Endodermal cell (in vitro differentiated cells): ENCODE results near the gene VAV2. TPM values are rescaled to one million over a fixed set of nuclear protein-coding genes. Genes with fewer than 3 reads are reported as not detected.
A peak's percentile ranks its signal among the peaks of the same experiment; 100 is the strongest.

Source experiments
- DNase-seq: peaks from one replicate; pipeline ENCODE4 v3.0.0-alpha.2; 2017
- H3K27ac ChIP-seq: 2 replicates; pipeline ENCODE4 v1.5.1; 2013; ENCODE audit warnings: mild to moderate bottlenecking, low read depth, low read length, moderate library complexity
- H3K27me3 ChIP-seq: 2 replicates; pipeline ENCODE4 v1.6.1; 2013; ENCODE audit warnings: mild to moderate bottlenecking, low read length, moderate library complexity; ENCODE audit not compliant: insufficient read depth, control insufficient read depth, poor library complexity, severe bottlenecking
- H3K36me3 ChIP-seq: 2 replicates; pipeline ENCODE4 v1.7.0; 2013; ENCODE audit warnings: mild to moderate bottlenecking, low read length, moderate library complexity; ENCODE audit not compliant: control insufficient read depth, insufficient read depth
- H3K4me1 ChIP-seq: one replicate; pipeline ENCODE4 v1.7.0; 2013; ENCODE audit warnings: low read length; ENCODE audit not compliant: control insufficient read depth, insufficient read depth
- H3K4me3 ChIP-seq: 2 replicates; pipeline ENCODE4 v1.5.1; 2013; ENCODE audit warnings: mild to moderate bottlenecking, low read length, moderate library complexity
- H3K9ac ChIP-seq: 2 replicates; pipeline ENCODE4 v1.6.1; 2013; ENCODE audit warnings: mild to moderate bottlenecking, low read length, moderate library complexity; ENCODE audit not compliant: poor library complexity, severe bottlenecking; ENCODE audit errors: extremely low read depth
- H3K9me3 ChIP-seq: 2 replicates; pipeline ENCODE4 v1.6.1; 2013; ENCODE audit warnings: mild to moderate bottlenecking, low read length, moderate library complexity; ENCODE audit not compliant: control insufficient read depth
- H3K27ac Mint-ChIP-seq: 2 replicates; pipeline ENCODE4 v1.8.0; 2020; ENCODE audit warnings: mixed read lengths
- H3K27me3 Mint-ChIP-seq: 2 replicates; pipeline ENCODE4 v1.8.0; 2021; ENCODE audit warnings: mild to moderate bottlenecking, mixed read lengths; ENCODE audit not compliant: insufficient read depth
- H3K36me3 Mint-ChIP-seq: 2 replicates; pipeline ENCODE4 v1.8.0; 2020; ENCODE audit warnings: low read depth, mixed read lengths
- H3K4me1 Mint-ChIP-seq: 2 replicates; pipeline ENCODE4 v1.8.0; 2020; ENCODE audit warnings: mixed read lengths
- H3K4me3 Mint-ChIP-seq: 2 replicates; pipeline ENCODE4 v1.8.0; 2020; ENCODE audit warnings: mild to moderate bottlenecking, moderate library complexity, mixed read lengths
- H3K9me3 Mint-ChIP-seq: 2 replicates; pipeline ENCODE4 v1.8.0; 2020; ENCODE audit warnings: mild to moderate bottlenecking, mixed read lengths
- CTCF ChIP-seq: fragments of 200-600 bp; sonication (generic); conservative IDR thresholded peaks from 2 replicates; pipeline ENCODE4 v1.5.0; 2021; ENCODE audit warnings: antibody characterized with exemption, mild to moderate bottlenecking
- WGBS, 2 experiments: methylation state at CpG; one replicate each; pipeline versions ENCODE4 v1.1.5 to v1.1.7; 2013; ENCODE audit warnings: missing lambda C conversion rate in 2 of 2, mixed read lengths in 1 of 2; ENCODE audit not compliant: insufficient coverage in 1 of 2, insufficient read length in 1 of 2; 5-methylcytosine and 5-hydroxymethylcytosine counted together
- total RNA-seq, 2 donors: library from RNA; stranded (reverse); fragmentation: NEBNext Ultra II Directional in 1 of 2; extraction: Animal tissue kit (Norgen Biotek cat#: 25700) in 1 of 2; gene quantifications; 2 replicates in 1 of 2; 3 replicates in 1 of 2; pipeline ENCODE4 v1.2.1, GENCODE V29; 2021

VAV2 gene
- total RNA-seq, 2 donors from 2014 or later: 29.8 to 35.9 TPM

DNA sequence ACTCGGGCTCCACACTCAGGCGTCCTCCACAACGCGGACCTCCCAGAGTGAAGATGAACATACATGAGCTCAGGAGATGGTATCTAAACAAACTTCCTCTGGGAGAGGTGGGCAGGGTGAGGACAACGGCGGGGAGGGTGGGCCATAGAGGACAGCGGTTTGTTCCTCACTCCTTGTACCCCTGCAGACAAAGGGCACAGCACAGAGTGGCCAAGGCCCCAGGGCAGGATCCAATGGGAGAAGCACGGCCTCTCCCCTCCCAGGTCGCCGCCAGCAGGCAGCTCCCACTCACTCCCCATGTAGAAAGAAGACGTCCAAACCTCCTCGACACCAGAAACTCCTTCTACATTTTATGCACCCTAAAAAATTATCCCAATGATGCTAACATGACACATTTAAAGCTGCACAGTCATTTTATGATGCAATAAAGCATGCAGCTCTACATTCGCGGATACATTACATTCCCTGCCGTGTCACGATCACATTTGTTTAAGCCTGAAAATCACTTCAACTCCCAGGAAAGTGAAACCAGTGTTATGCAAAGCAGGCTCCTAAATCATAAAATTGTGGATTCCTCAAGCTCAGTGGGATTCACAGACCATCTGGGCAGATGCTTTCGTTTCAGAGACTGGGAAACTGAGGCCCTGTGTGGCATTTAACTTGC is 166.4 kb downstream of the VAV2 start:
- no peaks in the 10 kb centered on the region for H3K27me3 ChIP-seq
- H3K9me3 Mint-ChIP-seq: no peaks in the 10 kb centered on the region
- H3K27me3 Mint-ChIP-seq: no peaks in the 10 kb centered on the region
- H3K27ac ChIP-seq: peak overlapping the region; percentile 1
- H3K36me3 ChIP-seq: no peaks in the 10 kb centered on the region
- 87 to 88% methylated on average over 16 to 17 of the region's 17 CpGs for WGBS, 2 experiments
- no peaks in the 10 kb centered on the region for H3K9me3 ChIP-seq
- TF ChIP-seq CTCF: no peak
- no peak overlapping the region for H3K9ac ChIP-seq
- H3K4me3 ChIP-seq: no peak overlapping the region
- no peaks in the 10 kb centered on the region for H3K4me1 ChIP-seq
- H3K4me3 Mint-ChIP-seq: no peak overlapping the region
- no peak for DNase-seq
- H3K27ac Mint-ChIP-seq: peak overlapping the region; percentile 82
- peaks cover 5% of the 10 kb centered on the region for H3K36me3 Mint-ChIP-seq
- H3K4me1 Mint-ChIP-seq: peaks cover 13% of the 10 kb centered on the region

GRCh38 chr9:133824802-133825186 is 167.3 kb downstream of the VAV2 start:
- no peak overlapping the region for H3K4me3 Mint-ChIP-seq
- no peaks in the 10 kb centered on the region for H3K27me3 Mint-ChIP-seq
- 81 to 92% methylated on average over 9 to 14 of the region's 15 CpGs for WGBS, 2 experiments
- H3K4me3 ChIP-seq: no peak overlapping the region
- peak overlapping the region; percentile 11 for H3K9ac ChIP-seq
- DNase-seq: no peak
- H3K27ac ChIP-seq: no peak overlapping the region
- H3K36me3 ChIP-seq: no peaks in the 10 kb centered on the region
- no peaks in the 10 kb centered on the region for H3K4me1 ChIP-seq
- H3K9me3 Mint-ChIP-seq: no peaks in the 10 kb centered on the region
- no peaks in the 10 kb centered on the region for H3K27me3 ChIP-seq
- H3K4me1 Mint-ChIP-seq: peaks cover 13% of the 10 kb centered on the region
- no peak for TF ChIP-seq CTCF
- no peak overlapping the region for H3K27ac Mint-ChIP-seq
- peaks cover 8% of the 10 kb centered on the region for H3K36me3 Mint-ChIP-seq
- no peaks in the 10 kb centered on the region for H3K9me3 ChIP-seq

DNA sequence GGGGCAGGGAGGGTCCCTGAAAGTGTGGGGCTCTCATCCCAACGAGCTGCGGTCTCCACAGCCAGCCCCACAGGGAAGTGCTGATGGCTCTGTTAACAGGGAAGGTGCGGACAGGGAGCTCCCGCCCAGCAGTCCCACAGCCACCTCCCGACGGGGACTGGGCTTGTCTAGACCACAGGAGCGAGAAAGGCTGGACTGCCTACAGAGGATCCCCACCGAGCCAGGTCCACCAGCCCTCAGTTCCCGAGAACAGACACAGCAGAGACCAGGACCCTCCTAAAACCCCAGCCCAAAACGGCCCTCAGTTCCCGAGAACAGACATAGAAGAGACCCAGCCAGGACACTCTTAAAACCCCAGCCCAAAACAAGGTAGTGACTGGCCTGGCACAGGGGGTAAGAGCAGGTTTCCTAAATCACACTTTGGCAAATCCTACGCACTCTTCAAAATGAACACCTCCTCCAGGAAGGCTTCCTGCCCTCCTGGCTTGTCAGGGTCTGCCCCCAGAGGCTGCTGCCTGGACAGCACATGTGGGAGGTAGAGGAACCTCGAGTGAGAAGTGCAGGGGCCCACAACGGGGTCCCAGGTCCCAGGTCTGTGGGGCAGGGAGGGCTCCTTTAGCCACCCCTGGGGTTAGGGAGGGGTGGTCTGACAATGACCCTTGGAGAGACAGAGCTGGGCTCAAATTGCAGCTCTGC is 167.9 kb downstream of the VAV2 start:
- H3K27ac Mint-ChIP-seq: peak overlapping the region; percentile 76
- Histone ChIP-seq H3K27ac (peak overlapping the region; percentile 38), H3K9me3 (no peaks in the 10 kb centered on the region), H3K36me3 (no peaks in the 10 kb centered on the region), H3K4me1 (no peaks in the 10 kb centered on the region), H3K27me3 (no peaks in the 10 kb centered on the region), H3K4me3 (no peak overlapping the region), H3K9ac (peak overlapping the region; percentile 11)
- no peak overlapping the region for H3K4me3 Mint-ChIP-seq
- H3K36me3 Mint-ChIP-seq: peaks cover 5% of the 10 kb centered on the region
- TF ChIP-seq CTCF: no peak
- H3K9me3 Mint-ChIP-seq: no peaks in the 10 kb centered on the region
- DNase-seq: no peak
- 86 to 88% methylated on average over 5 to 14 of the region's 14 CpGs for WGBS, 2 experiments
- H3K27me3 Mint-ChIP-seq: no peaks in the 10 kb centered on the region
- peaks cover 13% of the 10 kb centered on the region for H3K4me1 Mint-ChIP-seq
